PC-9 (cell line): ENCODE results near the gene ARHGEF39.

ENCODE experiments used
- CTCF ChIP-seq: fragments of 200-600 bp; sonication (generic); conservative IDR thresholded peaks from 2 replicates; pipeline ENCODE4 v1.6.1; 2017; ENCODE audit warnings: mixed run types, antibody characterized with exemption, mild to moderate bottlenecking, moderate library complexity
- EZH2 ChIP-seq: fragments of 200-600 bp; sonication (generic); IDR thresholded peaks from 2 replicates; pipeline ENCODE4 v1.8.0; 2017; ENCODE audit warnings: antibody characterized with exemption, low read depth

- no peak for TF ChIP-seq CTCF
- no peak for TF ChIP-seq EZH2
Observed at GRCh38 chr9:35666549-35666948, 1.6 kb upstream of the ARHGEF39 start.
